D721Med (cell line): ENCODE data around the gene ESRRA.

ENCODE experiments used
- DNase-seq: peaks from one replicate; pipeline ENCODE4 v3.0.0; 2011; ENCODE audit warnings: low spot score; ENCODE audit not compliant: insufficient read length
- FAIRE-seq: peaks from 2 replicates; lab custom pipeline; 2011; peaks lifted over from hg19 to GRCh38; lab: Jason Lieb, UNC
- TF ChIP-seq, protein P1 (sequence below): IDR thresholded peaks from 2 replicates; pipeline ENCODE4 v1.5.1; 2012; ENCODE audit warnings: mild to moderate bottlenecking, control low read depth; ENCODE audit not compliant: insufficient read depth; ENCODE audit errors: missing control alignments

ESRRA gene

DNA sequence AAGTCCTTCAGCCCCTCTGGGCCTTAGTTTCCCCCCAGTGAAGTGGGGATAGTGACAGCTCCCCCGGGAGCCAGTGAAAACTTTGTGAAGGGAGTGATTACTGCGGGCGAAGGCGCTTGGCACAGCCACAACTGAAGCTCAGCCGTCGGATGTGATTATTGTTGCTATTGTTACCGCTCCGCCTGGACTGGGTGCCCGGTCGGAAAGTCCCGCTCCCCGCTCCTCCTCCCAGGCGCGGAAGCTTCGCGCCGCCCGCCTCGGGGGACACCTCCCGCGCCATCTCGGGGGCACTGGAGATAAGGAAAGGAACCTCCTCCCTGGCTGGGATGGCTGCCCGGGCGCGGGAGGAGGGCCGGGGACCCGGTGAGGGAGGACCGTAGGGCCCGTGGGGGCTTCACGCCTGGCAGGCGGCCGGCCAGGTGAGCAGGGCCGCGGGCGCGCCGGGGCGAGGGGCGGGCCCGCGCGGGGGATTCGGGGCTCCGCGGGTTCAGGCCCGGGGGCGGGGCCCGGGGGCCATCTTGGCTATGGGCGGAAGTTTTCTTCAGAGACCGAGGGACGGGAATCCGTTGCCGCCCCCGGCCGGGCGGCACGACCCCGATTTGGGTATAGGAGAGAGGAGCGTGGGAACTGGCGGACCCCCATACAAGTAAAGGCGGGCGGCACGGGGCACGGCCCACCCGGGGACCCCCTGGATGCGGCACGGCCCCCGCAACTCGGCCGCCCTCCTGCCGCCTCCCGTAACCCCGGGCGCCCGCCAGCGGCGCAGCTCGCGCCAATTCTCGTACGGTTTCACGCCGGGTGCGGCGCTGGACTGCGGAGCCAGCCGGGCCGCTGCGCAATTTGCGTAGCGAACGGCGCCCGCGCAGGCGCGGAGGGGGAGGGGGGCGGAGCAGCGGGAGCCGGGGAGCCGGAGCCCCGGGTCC is 20.1 kb upstream of the ESRRA start, which contains the start of gene GPR137:
TSS of gene GPR137 (plus strand) at position 887 of the 923 bp plus-strand sequence. CDS start 677 bp downstream, outside the sequence.
- FAIRE-seq (no peak), DNase-seq (peak; percentile 89)
- TF ChIP-seq, protein P1, sequence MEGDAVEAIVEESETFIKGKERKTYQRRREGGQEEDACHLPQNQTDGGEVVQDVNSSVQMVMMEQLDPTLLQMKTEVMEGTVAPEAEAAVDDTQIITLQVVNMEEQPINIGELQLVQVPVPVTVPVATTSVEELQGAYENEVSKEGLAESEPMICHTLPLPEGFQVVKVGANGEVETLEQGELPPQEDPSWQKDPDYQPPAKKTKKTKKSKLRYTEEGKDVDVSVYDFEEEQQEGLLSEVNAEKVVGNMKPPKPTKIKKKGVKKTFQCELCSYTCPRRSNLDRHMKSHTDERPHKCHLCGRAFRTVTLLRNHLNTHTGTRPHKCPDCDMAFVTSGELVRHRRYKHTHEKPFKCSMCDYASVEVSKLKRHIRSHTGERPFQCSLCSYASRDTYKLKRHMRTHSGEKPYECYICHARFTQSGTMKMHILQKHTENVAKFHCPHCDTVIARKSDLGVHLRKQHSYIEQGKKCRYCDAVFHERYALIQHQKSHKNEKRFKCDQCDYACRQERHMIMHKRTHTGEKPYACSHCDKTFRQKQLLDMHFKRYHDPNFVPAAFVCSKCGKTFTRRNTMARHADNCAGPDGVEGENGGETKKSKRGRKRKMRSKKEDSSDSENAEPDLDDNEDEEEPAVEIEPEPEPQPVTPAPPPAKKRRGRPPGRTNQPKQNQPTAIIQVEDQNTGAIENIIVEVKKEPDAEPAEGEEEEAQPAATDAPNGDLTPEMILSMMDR, result no peak

DNA sequence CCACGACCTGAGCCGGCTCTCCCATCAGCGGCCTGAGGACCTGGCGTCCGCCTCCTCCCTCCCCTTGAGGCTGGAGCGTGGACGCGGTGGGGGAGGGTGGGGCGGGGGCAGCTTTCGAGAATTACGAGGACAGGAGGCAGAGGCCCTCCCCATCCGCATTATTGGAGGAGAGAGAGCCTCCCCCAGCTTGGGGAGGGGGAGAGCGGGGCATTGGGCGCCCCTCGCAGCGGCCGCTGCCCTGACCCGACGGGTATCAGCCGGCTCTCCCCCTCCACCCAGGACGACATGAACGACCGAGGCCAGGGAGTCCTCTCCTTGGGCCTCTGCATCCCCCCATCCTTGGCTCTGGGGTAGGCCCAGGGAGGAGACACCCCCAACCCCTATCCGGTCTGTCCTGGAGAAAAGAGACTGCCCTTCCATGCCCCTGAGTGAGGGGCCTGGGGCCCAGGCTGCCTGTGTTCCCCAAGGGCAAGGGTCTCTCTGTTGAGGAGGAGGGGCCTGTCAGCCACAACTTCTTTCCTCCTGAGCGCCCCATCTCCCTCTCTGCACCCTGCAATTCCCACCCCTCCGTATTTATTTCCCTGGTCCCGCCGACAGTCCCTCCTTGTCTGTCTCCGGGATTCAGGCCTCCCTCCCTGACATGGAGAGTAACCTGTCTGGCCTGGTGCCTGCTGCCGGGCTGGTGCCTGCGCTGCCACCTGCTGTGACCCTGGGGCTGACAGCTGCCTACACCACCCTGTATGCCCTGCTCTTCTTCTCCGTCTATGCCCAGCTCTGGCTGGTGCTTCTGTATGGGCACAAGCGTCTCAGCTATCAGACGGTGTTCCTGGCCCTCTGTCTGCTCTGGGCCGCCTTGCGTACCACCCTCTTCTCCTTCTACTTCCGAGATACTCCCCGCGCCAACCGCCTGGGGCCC is 19.2 kb upstream of the ESRRA start:
- no peak for DNase-seq
- no peak for FAIRE-seq
- TF ChIP-seq, protein P1, result no peak

DNA sequence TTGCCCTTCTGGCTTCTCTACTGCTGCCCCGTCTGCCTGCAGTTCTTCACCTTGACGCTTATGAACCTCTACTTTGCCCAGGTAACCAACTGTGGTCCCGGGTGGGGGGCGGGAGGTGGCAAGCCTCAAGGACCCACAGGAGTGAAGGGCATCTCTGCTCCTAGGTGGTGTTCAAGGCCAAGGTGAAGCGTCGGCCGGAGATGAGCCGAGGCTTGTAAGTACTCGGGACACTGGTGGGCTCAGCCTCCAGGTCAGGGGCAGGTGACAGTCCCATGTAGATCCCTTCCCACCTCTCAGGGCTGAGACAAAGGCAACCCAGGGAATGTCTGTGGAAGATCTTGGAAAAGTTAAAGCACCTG is 18.5 kb upstream of the ESRRA start:
- TF ChIP-seq, protein P1, result no peak
- FAIRE-seq (no peak), DNase-seq (no peak)

DNA sequence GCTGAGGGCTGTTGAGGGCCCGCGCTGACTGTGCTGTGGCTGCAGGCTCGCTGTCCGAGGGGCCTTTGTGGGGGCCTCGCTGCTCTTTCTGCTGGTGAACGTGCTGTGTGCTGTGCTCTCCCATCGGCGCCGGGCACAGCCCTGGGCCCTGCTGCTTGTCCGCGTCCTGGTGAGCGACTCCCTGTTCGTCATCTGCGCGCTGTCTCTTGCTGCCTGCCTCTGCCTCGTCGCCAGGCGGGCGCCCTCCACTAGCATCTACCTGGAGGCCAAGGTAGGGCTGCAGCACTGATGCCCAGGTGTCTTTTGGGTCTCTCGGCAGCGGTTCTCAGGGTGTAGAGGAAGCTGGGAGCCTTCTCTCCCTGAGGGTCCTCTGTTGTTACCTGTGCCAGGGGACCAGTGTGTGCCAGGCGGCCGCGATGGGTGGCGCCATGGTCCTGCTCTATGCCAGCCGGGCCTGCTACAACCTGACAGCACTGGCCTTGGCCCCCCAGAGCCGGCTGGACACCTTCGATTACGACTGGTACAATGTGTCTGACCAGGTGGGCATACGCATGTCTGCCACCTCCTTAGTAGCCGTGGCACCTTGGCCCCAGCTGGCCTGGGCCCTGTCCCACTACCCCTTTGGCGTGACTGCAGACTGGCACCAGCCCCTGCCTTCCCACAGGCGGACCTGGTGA is 17.5 kb upstream of the ESRRA start:
- TF ChIP-seq, protein P1, result no peak
- DNase-seq, result no peak
- FAIRE-seq, result no peak

DNA sequence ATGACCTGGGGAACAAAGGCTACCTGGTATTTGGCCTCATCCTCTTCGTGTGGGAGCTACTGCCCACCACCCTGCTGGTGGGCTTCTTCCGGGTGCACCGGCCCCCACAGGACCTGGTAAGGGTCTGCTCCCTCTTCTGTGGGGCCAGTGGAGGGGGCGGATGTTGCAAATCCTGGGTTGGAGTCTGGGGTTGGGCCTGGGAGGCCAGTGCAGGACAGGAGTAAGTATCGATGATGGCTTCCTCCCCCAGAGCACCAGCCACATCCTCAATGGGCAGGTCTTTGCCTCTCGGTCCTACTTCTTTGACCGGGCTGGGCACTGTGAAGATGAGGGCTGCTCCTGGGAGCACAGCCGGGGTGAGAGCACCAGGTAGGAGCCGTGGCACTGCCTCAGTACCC is 17.0 kb upstream of the ESRRA start:
- DNase-seq, result no peak
- FAIRE-seq, result no peak
- TF ChIP-seq, protein P1, result no peak

DNA sequence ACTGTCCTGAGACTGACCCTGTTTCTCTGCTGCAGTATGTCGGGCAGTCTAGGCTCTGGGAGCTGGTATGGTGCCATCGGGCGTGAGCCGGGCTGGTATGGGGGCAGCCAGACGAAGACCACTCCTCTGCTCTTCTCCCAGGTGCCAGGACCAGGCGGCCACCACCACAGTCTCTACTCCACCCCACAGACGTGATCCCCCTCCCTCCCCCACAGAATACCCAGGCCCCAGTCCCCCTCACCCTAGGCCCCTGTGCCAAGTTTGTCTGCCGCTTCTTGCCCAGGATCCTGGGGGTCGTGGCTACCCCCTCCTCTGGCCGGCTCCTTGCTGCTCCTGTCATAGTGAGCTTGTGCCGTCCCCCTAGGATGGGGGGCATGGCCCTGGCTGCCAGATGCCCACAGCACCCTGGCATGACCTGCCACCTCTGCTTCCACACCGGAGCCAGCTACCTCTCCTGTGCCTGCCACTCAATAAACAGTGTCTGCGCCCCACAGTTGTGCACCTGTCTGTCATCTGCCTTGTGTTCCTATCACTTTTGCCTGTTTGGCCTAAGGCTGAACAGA is 16.2 kb upstream of the ESRRA start:
- FAIRE-seq, result no peak
- TF ChIP-seq, protein P1, result no peak

More for the DNA sequence above, 16.2 kb upstream of the ESRRA start:
- no peak for DNase-seq
